RWPE2 (cell line): ENCODE measurements around the gene OR2S2.

Experiments
- ATAC-seq: fragments of 200-7000 bp; cut with Tn5 transposase; 3 replicates; pipeline ENCODE4 v1.9.1; 2021; ENCODE audit warnings: low read depth
- DNase-seq: peaks from one replicate; pipeline ENCODE4 v3.0.0-alpha.2; 2020; ENCODE audit warnings: low spot score
- H3K27ac ChIP-seq: fragments of 450-650 bp; 2 replicates; pipeline ENCODE4 v1.5.1; 2017; ENCODE audit warnings: mild to moderate bottlenecking; ENCODE audit not compliant: poor library complexity, severe bottlenecking
- H3K27me3 ChIP-seq: fragments of 250-450 bp; sonication (Bioruptor Pico); 2 replicates; pipeline ENCODE4 v1.5.1; 2021; ENCODE audit warnings: mild to moderate bottlenecking, moderate library complexity; ENCODE audit not compliant: insufficient read depth, poor library complexity, severe bottlenecking
- H3K36me3 ChIP-seq: fragments of 250-450 bp; sonication (Bioruptor Pico); 2 replicates; pipeline ENCODE4 v1.5.1; 2020; ENCODE audit warnings: low read depth, mild to moderate bottlenecking, moderate library complexity
- H3K4me1 ChIP-seq: fragments of 250-450 bp; sonication (Bioruptor Pico); 2 replicates; pipeline ENCODE4 v1.5.1; 2021; ENCODE audit warnings: mild to moderate bottlenecking, moderate library complexity; ENCODE audit not compliant: insufficient read depth, poor library complexity, severe bottlenecking
- H3K4me3 ChIP-seq: fragments of 250-450 bp; sonication (Bioruptor Pico); 2 replicates; pipeline ENCODE4 v1.5.1; 2021; ENCODE audit warnings: mild to moderate bottlenecking, moderate library complexity; ENCODE audit not compliant: severe bottlenecking
- H3K9me3 ChIP-seq: fragments of 250-450 bp; sonication (Bioruptor Pico); 2 replicates; pipeline ENCODE4 v1.5.1; 2021; ENCODE audit warnings: mild to moderate bottlenecking, moderate library complexity; ENCODE audit not compliant: severe bottlenecking
- CTCF ChIP-seq: fragments of 450-650 bp; IDR thresholded peaks from one replicate; pipeline ENCODE4 v1.5.1; 2017; ENCODE audit warnings: mild to moderate bottlenecking, moderate library complexity; ENCODE audit not compliant: poor library complexity, severe bottlenecking

Gene OR2S2, protein sequence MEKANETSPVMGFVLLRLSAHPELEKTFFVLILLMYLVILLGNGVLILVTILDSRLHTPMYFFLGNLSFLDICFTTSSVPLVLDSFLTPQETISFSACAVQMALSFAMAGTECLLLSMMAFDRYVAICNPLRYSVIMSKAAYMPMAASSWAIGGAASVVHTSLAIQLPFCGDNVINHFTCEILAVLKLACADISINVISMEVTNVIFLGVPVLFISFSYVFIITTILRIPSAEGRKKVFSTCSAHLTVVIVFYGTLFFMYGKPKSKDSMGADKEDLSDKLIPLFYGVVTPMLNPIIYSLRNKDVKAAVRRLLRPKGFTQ

DNA sequence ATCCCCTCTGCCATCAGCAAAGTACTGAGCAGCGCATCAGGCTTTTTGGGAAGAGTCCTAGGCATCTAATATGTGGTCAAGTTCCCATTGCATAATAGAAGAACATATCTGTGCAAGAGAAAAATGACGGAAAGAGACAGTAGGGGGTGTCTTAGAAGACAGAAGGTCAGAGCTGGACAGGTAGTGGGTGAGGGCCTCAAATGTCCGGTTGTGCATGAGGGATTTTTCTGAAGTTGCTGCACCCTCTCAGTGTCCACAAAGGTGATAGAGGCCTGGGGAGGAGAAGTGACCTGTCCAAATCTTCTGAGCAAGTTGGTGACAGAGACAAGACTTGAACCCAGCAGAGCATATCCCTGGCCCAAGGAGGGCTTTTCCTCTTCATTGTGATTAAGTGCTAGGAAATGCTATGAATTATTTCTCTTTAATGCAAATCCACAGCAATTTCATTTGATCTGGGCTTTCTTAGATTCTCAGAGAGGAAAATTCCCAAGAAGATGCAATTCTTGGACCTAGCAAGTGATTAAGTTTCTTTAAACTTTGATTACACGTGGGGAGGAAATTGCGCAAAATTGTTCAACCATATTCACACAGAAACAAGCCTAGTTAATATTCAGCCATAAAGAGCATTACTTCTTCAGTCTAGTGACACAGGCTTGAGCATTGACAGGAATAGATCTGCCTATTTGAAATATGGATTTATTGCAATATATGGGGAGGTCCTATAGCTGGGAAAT is at the start of gene OR2S2:
OR2S2 (minus strand) TSS at position 51 of the 734 bp plus-strand sequence. CDS start 56 bp downstream, outside the sequence.
- DNase-seq (no peak), ATAC-seq (no peak)
- Histone ChIP-seq H3K4me3 (no peak within 1 kb of the TSS), H3K27ac (no peak within 1 kb of the TSS), H3K27me3 (no peaks in the 10 kb centered on the region), H3K9me3 (no peaks in the 10 kb centered on the region), H3K36me3 (no peaks in the 10 kb centered on the region), H3K4me1 (no peaks in the 10 kb centered on the region)
- TF ChIP-seq CTCF, result no peak

DNA sequence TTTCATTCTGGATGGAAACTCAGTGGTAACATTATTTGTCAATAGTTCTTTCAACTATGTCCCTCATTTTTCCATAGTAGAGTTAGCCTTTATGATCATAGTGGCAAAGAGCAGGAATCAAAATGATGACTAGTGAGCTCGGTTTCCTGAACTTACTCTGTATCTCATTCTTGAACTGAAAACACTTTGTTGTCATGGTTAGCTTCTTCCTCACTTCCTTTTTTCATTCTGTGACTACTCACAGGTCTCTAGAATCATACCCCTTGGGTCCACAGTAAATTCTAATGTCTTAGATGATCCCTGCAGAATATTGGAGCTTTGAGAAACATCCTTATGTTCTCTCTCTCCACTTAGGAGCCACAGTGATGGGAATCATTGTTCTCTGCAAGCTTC is 49.4 kb upstream of the OR2S2 start:
- Histone ChIP-seq H3K9me3 (no peaks in the 10 kb centered on the region), H3K36me3 (no peaks in the 10 kb centered on the region), H3K27me3 (no peaks in the 10 kb centered on the region), H3K4me1 (no peaks in the 10 kb centered on the region), H3K4me3 (no peak overlapping the region), H3K27ac (no peak overlapping the region)
- ATAC-seq (no peak), DNase-seq (no peak)
- TF ChIP-seq CTCF, result no peak

DNA sequence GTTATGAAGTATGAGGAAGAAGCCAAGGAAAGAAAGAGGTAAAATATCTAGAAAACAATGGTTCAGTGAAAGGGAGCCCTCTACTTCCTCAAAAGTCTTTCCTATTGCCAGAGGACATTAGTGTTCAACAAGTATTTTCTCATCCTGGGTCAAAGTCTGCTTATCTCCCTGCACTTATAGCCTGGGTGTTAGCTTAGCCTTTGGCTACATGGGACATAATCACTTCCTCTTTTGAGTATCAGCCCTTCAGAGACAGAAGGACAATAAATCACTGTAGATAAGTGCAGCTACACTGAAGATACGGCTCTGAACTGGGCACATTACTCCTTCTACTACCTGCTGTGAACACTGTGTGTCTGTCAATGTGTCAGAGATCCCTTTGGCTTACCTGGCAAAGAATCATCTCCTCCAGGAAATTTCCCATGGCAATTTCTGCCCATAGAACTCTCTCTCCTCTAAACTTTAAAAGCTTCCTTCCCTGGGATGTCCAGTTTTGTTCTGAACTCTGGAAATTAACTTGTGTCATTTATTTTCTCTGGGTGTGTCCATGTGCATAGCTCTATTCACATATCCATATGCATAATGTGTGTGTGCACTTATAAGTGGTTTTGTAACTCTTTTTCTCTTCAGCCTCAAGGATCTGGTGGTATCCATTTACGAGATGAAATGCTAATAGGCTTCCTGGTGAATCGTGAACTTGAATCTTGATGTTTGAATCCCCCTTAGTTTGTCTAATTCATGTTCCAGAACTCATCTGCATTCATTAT is 48.8 kb upstream of the OR2S2 start:
- Histone ChIP-seq H3K9me3 (no peaks in the 10 kb centered on the region), H3K4me3 (no peak overlapping the region), H3K36me3 (no peaks in the 10 kb centered on the region), H3K27ac (no peak overlapping the region), H3K4me1 (no peaks in the 10 kb centered on the region), H3K27me3 (no peaks in the 10 kb centered on the region)
- ATAC-seq, result no peak
- no peak for TF ChIP-seq CTCF
- no peak for DNase-seq

DNA sequence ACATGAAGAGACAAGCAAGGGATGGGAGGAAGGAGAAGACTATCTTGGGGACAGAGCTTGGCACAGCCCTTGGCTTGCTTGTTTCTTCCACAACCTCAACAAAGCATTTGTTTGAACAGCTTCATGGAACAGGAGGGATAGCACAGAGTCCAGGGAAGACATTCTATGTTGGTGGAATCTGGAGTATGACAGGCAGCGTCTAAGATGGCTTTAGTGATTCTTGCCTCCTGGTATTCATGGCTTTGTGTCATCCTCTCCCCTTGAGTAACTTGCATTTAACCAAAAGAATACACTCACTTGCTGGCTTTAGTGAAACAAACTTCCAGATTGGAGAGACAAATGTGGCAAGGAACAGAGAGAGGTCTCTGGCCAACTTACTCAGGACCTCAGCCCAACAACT is 47.9 kb upstream of the OR2S2 start:
- H3K27me3 ChIP-seq, result no peaks in the 10 kb centered on the region
- ATAC-seq (no peak), DNase-seq (no peak)

More for the DNA sequence above, 47.9 kb upstream of the OR2S2 start:
- H3K36me3 ChIP-seq, result no peaks in the 10 kb centered on the region
- no peaks in the 10 kb centered on the region for H3K9me3 ChIP-seq
- no peak for TF ChIP-seq CTCF
- H3K4me3 ChIP-seq, result no peak overlapping the region
- H3K27ac ChIP-seq, result no peak overlapping the region
- H3K4me1 ChIP-seq, result no peaks in the 10 kb centered on the region
